Activated T-helper 1 cell treated with anti-CD3 and anti-CD28 coated beads, Interleukin-12 subunit alpha, Interleukin-12 subunit beta, Interleukin-2, Interleukin-4 antibody, amounts not matched to agents 30 ng/mL and 10 ng/mL and 1 ng/mL, durations not matched to agents 14 hours and 24 hours and 36 hours (primary cell): ENCODE results near the gene PZP. TPM values are rescaled to one million over a fixed set of nuclear protein-coding genes. Genes with fewer than 3 reads are reported as not detected.

Source experiments
- DNase-seq: peaks from one replicate; pipeline ENCODE4 v3.0.0; 2021; ENCODE audit warnings: low spot score
- H3K27ac Mint-ChIP-seq: one replicate; pipeline ENCODE4 v1.8.0; 2021; ENCODE audit warnings: mild to moderate bottlenecking, mixed read lengths
- H3K27me3 Mint-ChIP-seq: one replicate; pipeline ENCODE4 v1.8.0; 2022; ENCODE audit warnings: mild to moderate bottlenecking, moderate library complexity, mixed read lengths; ENCODE audit not compliant: insufficient read depth
- H3K36me3 Mint-ChIP-seq: one replicate; pipeline ENCODE4 v1.8.0; 2021; ENCODE audit warnings: low read depth, mixed read lengths
- H3K4me1 Mint-ChIP-seq: one replicate; pipeline ENCODE4 v1.8.0; 2021; ENCODE audit warnings: low read depth, mixed read lengths
- H3K4me3 Mint-ChIP-seq: one replicate; pipeline ENCODE4 v1.8.0; 2021; ENCODE audit warnings: mild to moderate bottlenecking, moderate library complexity, mixed read lengths
- H3K9me3 Mint-ChIP-seq: one replicate; pipeline ENCODE4 v1.8.0; 2021; ENCODE audit warnings: mixed read lengths
- intact Hi-C: fragments of 100-400 bp; cut with micrococcal nuclease; formaldehyde crosslinking; loops from one replicate; pipeline ENCODE4 v1.15.1; 2024
- total RNA-seq: library from RNA; stranded (reverse); gene quantifications from 2 replicates; pipeline ENCODE4 v1.2.3, GENCODE V29; 2022

The PZP gene
- total RNA-seq, 1 donor from 2014 or later = not detected

DNA sequence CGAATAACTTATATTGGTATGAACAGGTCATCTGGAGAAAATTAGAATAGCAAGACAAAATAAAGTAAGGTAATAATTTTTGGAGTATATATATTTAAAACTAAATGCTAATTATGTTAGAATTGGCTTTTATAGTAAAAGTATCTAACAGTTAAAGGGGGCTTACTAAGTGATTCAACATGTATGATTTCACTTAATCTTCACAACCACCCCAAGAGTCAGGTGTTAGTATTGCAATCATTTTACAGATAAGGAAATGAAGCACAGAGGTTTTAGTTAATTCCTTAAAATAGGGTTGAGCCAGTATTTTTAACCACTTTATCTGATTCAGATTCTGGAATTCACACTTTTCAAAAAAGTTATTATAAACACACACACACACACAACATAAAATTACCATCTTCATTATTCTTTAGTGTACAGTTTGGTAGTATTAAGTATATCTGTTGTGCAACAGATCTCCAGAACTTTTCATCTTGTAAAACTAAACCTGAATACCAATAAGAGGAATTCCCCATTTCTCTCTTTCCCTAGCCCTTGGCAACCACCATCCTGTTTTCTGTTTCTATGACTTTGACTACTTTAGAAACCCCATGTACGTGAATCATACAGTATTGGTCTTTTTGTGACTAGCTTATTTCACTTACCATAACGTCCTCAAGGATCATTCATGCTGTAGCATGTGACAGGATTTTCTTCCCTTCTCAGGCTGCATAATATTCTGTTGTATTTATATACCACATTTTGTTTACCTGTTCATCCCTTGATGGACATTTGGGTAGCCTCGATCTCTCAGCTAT is 104.9 kb downstream of the PZP start:
- Mint-ChIP-seq H3K27me3 (no peaks in the 10 kb centered on the region), H3K4me3 (no peak overlapping the region), H3K27ac (no peak overlapping the region), H3K4me1 (peaks cover 7% of the 10 kb centered on the region), H3K9me3 (no peaks in the 10 kb centered on the region), H3K36me3 (no peaks in the 10 kb centered on the region)
- intact Hi-C loops = loop anchor here (5.0 kb wide), 1 partner anchor 144 kb away; no protein-coding TSS in a partner anchor
- DNase-seq = no peak

DNA sequence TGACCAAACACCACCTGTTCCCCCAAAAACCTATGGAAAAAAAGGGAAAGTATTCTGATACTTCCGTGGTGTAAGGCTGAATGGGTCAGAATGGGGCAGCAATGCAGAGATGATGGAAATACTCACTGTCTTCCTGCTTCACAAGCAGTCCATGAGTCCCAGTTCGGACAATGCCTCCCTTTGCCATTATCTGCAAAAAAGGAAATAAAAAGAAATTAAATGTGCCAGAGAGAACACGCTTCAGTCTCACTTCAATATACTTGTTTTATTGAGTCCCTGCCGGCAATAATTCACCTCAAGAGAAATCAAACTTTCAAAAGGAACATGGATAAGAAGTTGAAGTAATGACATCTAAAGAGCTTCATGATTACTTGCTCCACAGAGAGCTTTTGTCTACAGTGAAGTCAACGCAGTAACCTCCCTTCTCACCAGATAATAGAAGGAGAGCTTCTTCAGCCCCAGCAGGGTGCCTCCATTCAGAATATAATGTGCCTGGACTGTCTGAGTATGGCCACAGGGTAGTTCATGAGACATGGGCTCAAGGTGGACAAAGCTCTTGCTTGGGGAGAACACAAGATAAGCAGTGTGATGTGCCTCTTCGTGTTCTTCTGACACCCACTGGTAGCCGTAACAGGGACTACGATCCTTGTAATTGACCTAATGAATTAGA is 107.0 kb downstream of the PZP start:
- Mint-ChIP-seq H3K36me3 (no peaks in the 10 kb centered on the region), H3K27me3 (no peaks in the 10 kb centered on the region), H3K4me3 (no peak overlapping the region), H3K4me1 (peaks cover 7% of the 10 kb centered on the region), H3K27ac (no peak overlapping the region), H3K9me3 (no peaks in the 10 kb centered on the region)
- intact Hi-C loops = loop anchor here (5.0 kb wide), 1 partner anchor 146 kb away; no protein-coding TSS in a partner anchor
- no peak for DNase-seq

DNA sequence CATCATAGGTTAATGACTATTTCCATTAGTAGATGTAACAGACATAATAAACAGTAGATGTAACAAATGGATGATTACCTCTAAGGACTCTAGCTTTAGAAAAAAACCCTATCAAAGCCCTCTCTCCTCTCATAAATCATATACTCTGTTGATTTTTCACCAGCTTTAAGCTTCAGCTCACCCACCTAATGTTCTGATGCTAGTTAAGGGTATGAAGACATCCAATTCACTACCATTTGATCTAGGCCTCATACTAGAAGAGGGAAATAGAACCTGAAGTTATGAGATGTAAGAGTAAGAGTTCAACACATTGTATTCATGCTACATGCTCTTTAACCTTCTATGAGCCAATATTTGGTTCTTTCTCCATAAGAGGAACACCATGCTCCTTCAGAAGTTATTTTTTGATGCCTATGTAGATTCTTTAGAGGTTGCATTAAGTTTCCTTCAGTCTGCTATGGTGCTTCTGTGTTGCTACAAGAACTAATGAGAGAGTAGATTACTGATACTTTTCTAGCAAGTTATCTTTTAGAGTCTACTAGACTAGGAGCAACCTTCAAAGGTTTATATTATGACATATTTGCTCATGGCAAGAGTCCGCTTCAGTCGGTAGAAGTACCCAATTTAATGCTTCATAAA is 108.5 kb downstream of the PZP start:
- intact Hi-C loops = loop anchor here (5.0 kb wide), 1 partner anchor 148 kb away; no protein-coding TSS in a partner anchor
- no peak overlapping the region for H3K4me3 Mint-ChIP-seq
- DNase-seq = no peak
- peaks cover 7% of the 10 kb centered on the region for H3K4me1 Mint-ChIP-seq
- H3K9me3 Mint-ChIP-seq = no peaks in the 10 kb centered on the region
- H3K27ac Mint-ChIP-seq = no peak overlapping the region
- H3K27me3 Mint-ChIP-seq = no peaks in the 10 kb centered on the region
- H3K36me3 Mint-ChIP-seq = no peaks in the 10 kb centered on the region

Other genes with a start within 250 kb of the PZP start
- 0.69 and 1.4 TPM in 2 replicates for gene KLRG1, start 218.8 kb downstream of the PZP start, total RNA-seq
- not detected in 2 replicates for gene A2M, start 92.5 kb downstream of the PZP start, total RNA-seq